ENCODE data around the gene PDE8A.

The PDE8A gene

GRCh38 chr15:85142312-85142711 lies 160.7 kb downstream of the PDE8A start:
- Mint-ChIP-seq H3K36me3 (ENCODE audit: low read depth) (peaks cover 11% of the 10 kb centered on the region), H3K27me3 (ENCODE audit: low read depth) (no peaks in the 10 kb centered on the region), H3K4me3 (no peak overlapping the region), H3K4me1 (no peaks in the 10 kb centered on the region), H3K9me3 (no peaks in the 10 kb centered on the region), H3K27ac (no peak overlapping the region)
- TF ChIP-seq CTCF (IDR thresholded peaks at IDR 0.05; ENCODE audit: unreplicated experiment in 3 of 3) = no peak

GRCh38 chr15:85149465-85150129 lies 167.9 kb downstream of the PDE8A start:
- Mint-ChIP-seq H3K27ac (no peak overlapping the region), H3K36me3 (ENCODE audit: low read depth) (no peaks in the 10 kb centered on the region), H3K4me3 (no peak overlapping the region), H3K9me3 (no peaks in the 10 kb centered on the region), H3K27me3 (ENCODE audit: low read depth) (peaks cover 7% of the 10 kb centered on the region), H3K4me1 (peaks cover 11% of the 10 kb centered on the region)
- TF ChIP-seq CTCF (IDR thresholded peaks at IDR 0.05; ENCODE audit: unreplicated experiment in 3 of 3) = no peak

GRCh38 chr15:85150130-85150480 lies 168.4 kb downstream of the PDE8A start:
- Mint-ChIP-seq H3K9me3 (no peaks in the 10 kb centered on the region), H3K4me3 (no peak overlapping the region), H3K36me3 (ENCODE audit: low read depth) (no peaks in the 10 kb centered on the region), H3K27me3 (ENCODE audit: low read depth) (peaks cover 7% of the 10 kb centered on the region), H3K27ac (no peak overlapping the region), H3K4me1 (peaks cover 11% of the 10 kb centered on the region)
- no peak for TF ChIP-seq CTCF (IDR thresholded peaks at IDR 0.05; ENCODE audit: unreplicated experiment in 3 of 3)

- H3K4me3 Mint-ChIP-seq = no peak overlapping the region
- H3K27me3 Mint-ChIP-seq (ENCODE audit: low read depth) = peaks cover 8% of the 10 kb centered on the region
- no peak overlapping the region for H3K27ac Mint-ChIP-seq
- H3K36me3 Mint-ChIP-seq (ENCODE audit: low read depth) = no peaks in the 10 kb centered on the region
- H3K4me1 Mint-ChIP-seq = peaks cover 11% of the 10 kb centered on the region
- no peak for TF ChIP-seq CTCF (IDR thresholded peaks at IDR 0.05; ENCODE audit: unreplicated experiment in 3 of 3)
- H3K9me3 Mint-ChIP-seq = no peaks in the 10 kb centered on the region
These were observed 169.5 kb downstream of the PDE8A start for GRCh38 chr15:85151145-85151544.

- no peak for TF ChIP-seq CTCF (IDR thresholded peaks at IDR 0.05; ENCODE audit: unreplicated experiment in 3 of 3)
- H3K4me3 Mint-ChIP-seq = no peak overlapping the region
- H3K27ac Mint-ChIP-seq = no peak overlapping the region
- peaks cover 11% of the 10 kb centered on the region for H3K27me3 Mint-ChIP-seq (ENCODE audit: low read depth)
- no peaks in the 10 kb centered on the region for H3K36me3 Mint-ChIP-seq (ENCODE audit: low read depth)
- H3K9me3 Mint-ChIP-seq = no peaks in the 10 kb centered on the region
- H3K4me1 Mint-ChIP-seq = peaks cover 11% of the 10 kb centered on the region
These were observed 170.2 kb downstream of the PDE8A start for GRCh38 chr15:85151861-85152260.

- H3K36me3 Mint-ChIP-seq (ENCODE audit: low read depth) = no peaks in the 10 kb centered on the region
- H3K4me1 Mint-ChIP-seq = peaks cover 9% of the 10 kb centered on the region
- H3K27me3 Mint-ChIP-seq (ENCODE audit: low read depth) = peaks cover 11% of the 10 kb centered on the region
- H3K4me3 Mint-ChIP-seq = no peak overlapping the region
- peaks cover 7% of the 10 kb centered on the region for H3K9me3 Mint-ChIP-seq
- no peak overlapping the region for H3K27ac Mint-ChIP-seq
- TF ChIP-seq CTCF (IDR thresholded peaks at IDR 0.05; ENCODE audit: unreplicated experiment in 3 of 3) = no peak
These were observed 172.4 kb downstream of the PDE8A start for GRCh38 chr15:85154061-85154460.
